MM.1S (cell line): ENCODE data around the gene SERPINB3.

Experiments
- CTCF ChIP-seq: fragments of 300-600 bp; sonication (generic); IDR thresholded peaks from 2 replicates; pipeline ENCODE4 v1.5.1; 2016; ENCODE audit warnings: antibody characterized with exemption, low read length, mixed read lengths
- EZH2phosphoT487 ChIP-seq: fragments of 300-600 bp; sonication (generic); IDR thresholded peaks from 2 replicates; pipeline ENCODE4 v1.6.1; 2018; ENCODE audit warnings: antibody characterized with exemption, low read length

GRCh38 chr18:63681449-63682340 lies 20.0 kb upstream of the SERPINB3 start:
- no peak for TF ChIP-seq CTCF
- no peak for TF ChIP-seq EZH2phosphoT487
